CD4-positive, alpha-beta T cell treated with Interleukin-4 for 1 hour (primary cell): ENCODE measurements around the gene LRRC10B.

Source experiments
- DNase-seq, 2 donors: peaks; one replicate each; pipeline ENCODE4 v3.0.0-alpha.2; 2020 to 2022

LRRC10B gene

DNA sequence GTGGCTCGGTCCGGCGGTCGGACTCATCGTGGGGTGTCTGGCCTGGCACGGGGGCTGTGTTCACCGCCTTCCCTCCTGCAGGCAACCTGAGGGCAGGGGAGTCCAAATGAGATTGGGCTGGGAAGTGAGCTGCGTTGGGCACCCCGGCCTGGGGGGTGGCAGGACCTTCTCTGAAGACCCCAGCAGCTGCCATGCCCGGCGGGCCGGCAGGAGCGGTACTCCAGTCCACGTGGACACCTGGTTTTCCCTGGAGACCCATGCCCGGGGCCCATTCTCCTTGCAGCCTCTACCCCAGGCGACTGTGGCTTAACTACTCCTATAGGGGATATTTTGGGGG is 24.5 kb downstream of the LRRC10B start:
- no peak for DNase-seq

DNA sequence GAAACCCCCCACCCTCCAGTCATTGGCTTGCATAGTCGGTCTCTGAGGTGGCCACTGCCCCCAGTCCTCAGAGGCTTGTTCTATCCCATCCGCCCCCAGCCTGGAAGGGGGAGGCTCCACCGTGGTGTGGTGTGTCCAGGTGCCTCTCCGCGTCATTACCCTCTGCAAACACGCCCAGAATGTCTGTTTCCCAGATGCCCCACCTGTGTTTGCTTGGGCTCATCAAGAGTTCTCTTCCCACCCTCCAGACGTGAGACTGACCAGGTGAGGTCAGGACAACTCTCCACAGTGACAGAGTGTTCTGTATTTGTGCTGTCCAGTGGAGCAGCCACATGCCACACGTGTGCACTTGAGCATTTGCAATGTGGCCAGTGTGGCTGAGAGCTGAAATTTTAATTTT is 24.9 kb downstream of the LRRC10B start:
- no peak for DNase-seq

DNA sequence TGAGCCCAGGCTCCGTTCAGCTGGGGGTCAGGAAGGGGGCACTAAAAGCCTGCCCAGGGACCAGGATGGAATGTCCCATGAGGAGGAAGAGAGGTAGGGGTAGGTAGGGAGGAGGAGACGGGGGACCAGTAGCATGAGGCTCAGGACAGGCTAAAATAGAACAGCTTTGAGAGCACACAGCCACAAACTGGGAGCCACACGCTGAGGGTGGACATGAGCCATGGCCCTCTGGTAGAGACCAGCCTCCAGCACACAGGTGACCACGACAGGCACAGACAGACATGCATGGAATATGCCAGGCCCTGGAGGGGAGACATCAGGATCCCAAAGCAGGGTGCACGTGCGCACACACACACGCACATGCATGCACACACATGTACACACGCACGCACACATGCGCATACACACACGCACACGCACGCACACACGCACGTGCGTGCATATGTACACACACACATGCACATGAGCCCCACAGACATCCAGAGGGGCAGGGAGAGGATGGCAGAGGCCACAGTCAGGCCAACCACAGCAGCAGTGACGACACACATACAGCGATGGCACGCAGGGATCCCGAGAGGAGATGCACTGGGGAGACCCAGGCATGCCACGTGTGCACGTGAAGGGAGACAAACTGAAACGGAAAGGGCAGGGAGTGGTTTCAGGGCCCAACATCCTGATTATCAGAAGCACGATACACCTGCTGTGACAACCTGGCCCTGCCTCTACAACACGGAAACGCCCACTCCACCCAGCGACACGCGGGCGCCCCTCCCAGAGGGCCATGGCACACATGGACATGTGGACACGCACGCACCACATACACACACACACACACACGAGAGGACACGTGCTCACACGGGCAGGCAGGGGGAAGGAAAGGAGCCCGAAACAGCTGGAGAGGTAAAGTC is 25.7 kb downstream of the LRRC10B start:
- no peak for DNase-seq

DNA sequence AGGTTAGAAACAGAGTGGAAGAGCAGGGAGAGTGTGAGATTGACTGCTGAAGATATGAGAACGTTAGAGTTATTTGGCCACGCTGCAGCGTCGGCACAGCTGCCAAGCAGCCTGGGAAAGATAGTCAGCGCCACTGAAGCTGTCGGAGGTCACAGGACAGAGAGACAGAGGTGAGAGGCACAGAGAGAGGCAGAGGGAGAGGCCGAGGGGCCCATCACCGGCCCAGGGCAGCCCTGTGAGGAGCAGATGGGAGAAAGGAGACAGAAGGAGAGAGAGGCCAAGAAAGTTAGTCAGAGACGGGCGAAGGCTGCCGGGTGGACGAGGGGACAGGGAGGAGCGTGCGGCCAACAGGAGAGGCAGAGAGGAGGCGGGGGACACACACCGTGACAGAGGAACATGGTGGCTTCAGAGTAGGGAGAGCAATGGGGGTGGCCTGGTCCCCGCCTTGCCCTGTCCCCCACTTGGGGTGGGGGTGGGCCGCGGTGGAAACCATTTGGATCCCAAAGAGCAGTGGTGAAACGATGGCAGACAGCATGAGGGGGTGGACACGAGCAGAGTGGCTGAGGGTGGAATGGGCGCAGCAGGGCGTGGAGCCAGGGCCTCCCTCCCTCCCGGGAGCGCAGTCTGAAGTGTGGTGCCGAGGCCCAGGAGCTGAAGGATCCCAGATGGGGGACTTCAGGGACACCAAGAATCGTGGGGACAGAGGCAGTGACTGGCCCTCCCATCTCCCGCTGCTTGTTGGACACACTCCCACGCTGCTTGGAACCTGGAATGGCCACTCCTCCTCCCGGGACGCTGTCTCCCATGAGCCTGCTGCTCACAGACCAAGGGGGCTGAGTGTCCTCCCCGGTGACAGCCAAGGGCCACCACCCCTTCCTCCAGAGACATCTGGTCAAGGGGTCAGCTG is 26.6 kb downstream of the LRRC10B start:
- DNase-seq, result no peak

DNA sequence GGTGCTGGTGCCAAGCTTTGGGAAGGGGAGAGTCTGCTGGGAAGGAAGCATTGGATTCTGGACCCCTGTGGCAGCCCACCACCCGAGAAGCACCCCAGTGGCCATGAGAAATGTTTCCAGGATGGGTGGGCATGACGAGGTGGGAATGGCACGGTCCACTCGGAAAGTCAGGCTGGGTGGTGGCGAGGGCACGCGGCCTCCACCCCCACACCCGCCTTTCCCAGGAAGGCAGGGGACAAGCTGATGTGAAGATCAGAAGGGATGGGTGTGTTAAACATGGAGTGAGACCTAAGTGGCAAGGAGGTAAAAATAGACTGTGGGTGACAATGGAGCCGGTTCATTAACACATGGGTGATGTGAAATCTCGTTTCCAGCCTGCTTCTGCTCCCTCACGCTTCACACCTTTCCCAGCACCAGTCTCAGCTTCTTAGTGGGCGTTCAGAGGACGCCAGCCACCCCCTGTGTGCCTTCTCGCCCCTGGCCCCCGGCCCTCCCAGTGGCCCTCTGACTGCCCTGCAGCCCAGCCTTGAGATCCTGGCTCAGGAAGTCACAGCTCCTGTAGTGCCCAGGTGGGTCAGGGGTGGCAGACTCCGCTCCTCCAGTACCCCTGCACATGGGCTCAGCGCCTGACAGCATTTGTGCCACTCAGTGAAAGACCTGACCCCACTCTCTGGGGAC is 27.6 kb downstream of the LRRC10B start:
- DNase-seq, result no peak

DNA sequence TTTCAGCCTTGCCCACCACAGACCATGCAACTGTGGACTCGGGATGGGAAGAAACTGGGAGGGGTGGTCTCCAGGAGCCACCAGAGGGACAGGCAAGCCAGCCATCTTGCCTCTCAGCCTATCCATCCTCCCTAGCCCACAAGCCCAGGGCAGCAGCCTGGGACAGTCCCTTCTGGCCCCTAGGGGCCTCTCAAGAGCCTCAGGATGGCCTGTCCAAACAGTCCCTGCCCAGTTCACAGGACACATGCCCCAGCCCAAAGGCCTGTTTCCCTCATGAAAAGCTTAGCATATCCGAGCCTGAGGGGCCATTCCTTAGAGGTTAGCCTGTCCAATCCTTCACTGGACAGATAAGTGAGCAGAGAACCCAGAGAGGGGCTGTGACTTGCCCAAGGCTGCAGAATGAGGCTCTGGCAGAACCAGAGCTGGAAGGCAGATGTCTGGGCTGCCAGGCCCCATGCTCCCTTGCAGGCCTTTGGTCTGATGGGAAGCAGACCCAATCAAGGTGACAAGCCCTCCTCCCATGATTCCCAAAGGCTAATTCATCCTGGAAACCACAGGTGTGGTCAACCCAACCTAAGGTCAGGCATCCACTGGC is 28.2 kb downstream of the LRRC10B start:
- DNase-seq, result no peak

DNA sequence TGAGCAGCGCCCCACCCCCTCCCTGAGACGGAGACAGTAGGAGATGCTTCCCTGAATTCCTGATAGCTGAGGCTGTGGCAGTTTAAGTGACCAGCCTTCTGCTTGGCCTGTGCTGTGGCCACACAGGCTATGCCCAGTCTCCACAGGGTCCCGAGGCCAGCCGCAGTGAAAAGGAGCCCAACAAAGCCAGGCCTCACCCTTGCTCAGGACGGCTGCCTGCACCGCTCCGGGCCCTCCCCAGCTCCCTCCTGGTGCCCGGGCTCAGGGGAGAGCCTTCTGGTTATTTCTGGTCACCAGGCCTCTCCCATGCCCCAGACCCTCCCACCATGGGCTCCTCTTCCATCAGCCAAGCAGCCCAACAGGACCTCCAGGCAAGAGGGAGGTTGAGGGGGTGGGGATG is 28.8 kb downstream of the LRRC10B start:
- DNase-seq, result no peak

DNA sequence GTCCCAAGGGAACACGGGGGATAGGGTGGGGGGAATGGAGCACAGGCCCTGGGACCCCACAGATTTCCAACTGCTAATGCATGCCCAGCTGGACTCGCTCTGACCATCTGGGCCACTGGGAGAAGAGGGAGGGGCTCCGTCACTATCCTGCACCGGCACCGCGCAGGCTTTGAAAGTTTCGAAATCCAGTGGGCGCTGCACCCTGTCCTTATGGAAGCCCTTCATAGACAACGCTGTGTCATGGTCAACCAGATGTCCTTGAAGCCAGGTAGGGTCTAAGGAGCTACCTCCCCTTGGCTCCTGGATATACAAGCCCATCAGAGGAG is 30.1 kb downstream of the LRRC10B start:
- DNase-seq, result no peak

DNA sequence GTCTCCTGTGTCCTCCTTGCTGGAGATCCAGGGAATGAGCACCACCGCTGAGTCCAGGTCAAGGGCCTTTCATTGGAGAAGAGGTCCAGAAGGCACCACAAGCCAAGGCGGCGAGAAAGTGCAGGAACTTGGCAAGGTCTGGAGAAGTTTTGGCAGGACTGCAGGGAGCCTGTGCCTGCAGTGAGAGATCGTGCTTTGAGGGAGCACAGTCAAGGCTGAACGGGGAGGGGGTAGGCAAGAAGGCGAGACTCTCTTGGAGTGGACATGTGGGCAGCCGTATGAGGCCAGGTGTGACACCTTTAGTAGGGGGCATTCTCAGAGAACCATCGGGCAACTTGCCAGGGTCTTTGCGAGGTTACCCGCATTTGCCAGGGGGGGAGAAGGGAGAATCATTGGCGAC is 30.5 kb downstream of the LRRC10B start:
- DNase-seq, result no peak

DNA sequence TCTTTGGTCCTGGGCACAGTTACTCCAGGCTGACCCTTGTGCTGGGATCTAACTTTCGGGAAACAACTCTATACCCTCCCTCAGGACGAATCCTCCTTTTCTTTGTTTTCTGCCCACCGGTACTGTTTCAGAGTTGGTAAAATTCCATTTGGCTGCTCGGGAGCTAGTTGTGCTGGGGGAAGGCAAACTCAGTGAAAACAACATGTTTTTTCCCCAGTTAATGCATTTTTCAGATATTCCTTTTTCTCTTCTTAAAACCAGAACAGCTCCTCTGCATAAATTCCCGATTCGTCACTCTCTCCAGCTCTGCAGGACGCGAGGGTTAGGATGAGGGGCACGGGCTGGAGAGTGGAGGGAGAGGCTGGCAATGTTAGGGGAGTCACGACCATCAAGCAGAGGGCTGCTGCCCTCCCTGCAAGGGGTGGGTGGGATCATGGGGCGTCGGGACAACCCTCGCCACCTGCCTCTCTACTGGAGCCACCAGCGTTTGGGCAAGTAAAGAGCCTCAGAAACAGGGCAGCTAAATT is 31.3 kb downstream of the LRRC10B start:
- DNase-seq, result no peak

DNA sequence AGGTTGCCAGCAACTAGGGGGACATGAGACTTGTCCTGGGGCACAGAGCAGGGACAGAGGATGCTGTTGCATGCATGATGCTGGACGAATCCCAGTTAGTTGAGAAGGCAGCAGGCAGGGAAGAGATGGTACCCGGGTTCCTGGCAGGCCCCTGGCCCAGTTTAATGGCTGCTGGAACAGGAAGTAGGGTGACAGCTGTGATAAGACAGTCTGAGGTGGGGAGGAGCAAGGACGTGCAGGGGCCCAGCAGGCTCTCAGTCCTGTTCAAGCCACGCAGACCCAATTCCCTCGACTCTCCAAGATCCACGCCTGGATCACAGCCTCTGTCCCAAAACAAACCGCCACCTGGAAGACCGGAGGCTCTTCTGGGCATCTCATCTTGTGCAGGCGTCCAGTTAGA is 32.0 kb downstream of the LRRC10B start:
- DNase-seq, result no peak

DNA sequence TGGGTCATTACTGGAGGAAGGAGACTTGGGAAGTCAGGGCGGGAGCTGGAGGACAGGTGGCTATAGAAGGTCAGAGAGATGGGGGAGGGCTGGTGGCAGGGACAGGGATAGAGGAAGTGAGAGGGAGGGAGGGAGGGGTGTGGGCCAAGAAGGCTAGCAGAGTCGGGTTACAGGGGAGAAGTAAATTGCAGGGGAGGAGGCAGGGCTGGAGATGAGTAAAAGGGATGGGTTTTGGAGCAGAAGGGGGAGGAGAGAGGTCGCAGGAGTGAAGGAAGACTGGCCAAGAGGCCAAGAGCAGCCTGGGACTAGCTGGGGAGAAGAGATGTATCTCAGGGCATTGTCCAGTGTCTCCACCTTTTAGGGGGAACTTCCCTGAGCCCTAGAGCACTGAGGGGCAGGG is 33.0 kb downstream of the LRRC10B start:
- DNase-seq, result no peak

DNA sequence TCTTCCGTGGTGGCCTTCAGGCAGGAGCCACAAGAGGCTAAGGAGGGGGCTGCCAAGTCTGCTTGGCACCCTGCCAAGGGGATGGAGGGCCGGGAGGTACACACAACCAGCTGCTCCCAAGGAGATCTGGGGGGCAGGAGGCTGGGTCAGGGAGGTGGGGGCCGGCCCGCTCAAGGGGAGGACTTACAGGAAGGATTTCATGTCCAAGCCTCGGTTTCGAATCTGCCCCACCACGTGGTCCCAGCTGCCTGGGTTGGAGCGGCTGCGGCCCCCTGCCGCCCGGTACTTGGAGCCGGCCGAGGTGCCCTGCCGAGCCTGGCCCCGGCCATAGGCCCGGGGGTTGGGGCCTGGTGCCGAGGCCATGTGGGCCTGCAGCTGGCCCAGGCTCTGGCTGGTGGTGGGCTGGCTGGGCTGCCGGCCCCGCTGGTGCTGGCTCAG is 33.5 kb downstream of the LRRC10B start:
- no peak for DNase-seq

DNA sequence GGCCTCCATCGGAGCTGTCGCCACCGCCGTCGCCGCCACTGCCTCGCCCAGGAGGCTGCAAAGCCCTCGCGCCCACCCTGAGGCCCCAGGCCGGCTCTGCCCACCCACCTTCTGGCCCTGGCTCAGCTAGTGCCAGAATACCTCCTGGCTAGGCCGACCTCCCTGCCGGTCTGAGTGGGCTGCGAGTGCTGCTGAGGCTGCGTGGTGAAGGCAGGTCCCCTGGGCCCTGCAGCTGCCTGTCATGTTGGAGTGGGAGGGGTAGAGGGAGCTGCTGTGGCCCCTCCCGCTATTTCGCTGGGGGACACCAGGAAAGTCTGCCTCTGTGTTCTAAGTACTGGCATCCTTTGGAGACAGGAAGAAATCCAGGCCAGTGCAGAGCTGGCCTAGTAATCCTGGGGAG is 34.2 kb downstream of the LRRC10B start:
- DNase-seq, result no peak

DNA sequence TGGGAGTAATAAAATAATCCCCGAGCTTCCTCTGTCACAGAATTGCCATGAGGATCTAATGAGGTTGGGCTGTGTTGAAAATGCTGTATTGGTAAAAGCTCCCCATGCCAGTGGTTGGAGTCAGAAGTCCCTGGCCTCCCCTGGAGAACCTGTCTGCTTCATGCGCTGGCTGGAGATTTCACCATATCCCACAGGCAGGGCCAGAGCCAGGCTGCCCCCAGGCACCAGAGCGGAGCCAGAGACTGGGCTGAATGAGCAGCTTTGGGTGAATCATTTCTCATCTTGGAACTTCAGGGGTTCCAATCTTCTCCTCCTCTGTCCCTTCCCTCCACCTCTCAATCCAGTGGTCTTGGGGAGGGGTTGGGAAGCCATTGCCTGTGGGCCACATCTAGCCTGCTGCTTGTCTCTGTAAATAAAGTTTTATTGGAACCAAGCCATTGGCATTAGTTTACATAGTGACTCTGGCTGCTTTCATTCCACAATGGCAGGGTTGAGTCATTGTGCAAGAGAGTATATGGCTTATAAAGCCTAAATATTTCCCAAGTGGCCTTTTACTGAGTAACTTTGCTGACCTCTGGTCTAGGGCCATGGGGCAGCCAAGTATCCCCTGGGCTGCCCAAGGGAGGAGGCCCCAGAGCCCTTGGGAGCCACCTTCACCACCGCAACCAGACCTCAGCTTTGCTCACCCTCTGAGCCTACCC is 35.2 kb downstream of the LRRC10B start:
- no peak for DNase-seq

DNA sequence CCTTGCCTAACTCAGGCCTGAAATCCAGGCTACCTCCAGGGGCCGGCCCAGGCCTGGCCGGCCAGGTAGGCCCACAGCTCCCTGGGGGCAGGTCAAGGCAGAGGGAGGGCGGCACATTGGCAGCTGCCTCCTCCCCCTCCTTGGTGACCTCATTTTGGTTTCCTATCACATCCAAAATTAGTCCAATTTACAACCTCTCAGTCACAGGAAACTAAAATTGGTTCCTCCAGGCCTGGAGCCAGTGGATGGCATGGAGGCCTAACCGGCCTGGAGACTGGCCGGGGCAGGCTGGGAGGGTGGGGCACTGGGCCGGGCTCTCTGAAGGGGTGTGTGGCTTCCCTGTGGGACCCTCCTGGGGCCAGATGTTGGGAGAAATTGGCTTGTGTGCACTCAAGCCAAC is 35.9 kb downstream of the LRRC10B start:
- DNase-seq, result no peak

DNA sequence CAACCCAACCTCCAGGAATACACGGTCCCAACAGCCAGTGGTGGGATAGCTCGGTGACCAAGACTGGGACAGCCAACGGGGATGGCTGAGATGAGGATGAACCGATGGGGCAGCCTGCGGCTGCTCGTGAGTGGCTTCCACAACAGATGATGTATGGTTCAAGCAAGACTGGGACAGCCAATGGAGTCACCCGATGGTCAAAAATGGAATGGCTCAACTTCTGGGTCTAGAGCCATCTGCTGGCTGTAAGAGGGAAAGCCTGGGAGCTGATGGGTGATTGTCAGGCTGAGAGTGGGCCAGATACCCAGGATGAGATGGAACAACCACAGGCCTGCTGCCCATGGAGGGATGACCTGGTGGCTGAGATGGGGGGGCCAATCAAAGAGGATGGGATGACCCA is 36.8 kb downstream of the LRRC10B start:
- DNase-seq, result no peak

DNA sequence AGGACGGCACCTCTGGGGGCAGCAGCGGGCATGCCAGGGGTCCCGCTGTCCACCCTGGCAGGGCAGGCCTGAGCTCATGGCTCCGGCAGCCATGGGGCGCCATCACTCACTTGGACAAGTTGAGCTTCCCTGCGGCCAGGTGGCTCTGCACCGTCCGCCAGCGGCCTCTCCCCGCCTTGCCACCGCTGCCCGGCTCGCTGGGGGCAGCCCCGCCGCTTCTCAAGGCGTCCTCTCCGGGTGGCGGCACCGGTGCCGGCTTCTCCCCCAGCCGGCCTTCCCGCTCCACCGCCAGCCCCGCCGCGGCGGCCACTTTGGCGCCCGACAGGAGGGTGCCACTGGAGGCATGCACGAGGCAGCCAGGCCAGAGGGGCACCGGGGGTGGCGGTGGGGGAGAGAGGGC is 37.4 kb downstream of the LRRC10B start:
- DNase-seq, result no peak

DNA sequence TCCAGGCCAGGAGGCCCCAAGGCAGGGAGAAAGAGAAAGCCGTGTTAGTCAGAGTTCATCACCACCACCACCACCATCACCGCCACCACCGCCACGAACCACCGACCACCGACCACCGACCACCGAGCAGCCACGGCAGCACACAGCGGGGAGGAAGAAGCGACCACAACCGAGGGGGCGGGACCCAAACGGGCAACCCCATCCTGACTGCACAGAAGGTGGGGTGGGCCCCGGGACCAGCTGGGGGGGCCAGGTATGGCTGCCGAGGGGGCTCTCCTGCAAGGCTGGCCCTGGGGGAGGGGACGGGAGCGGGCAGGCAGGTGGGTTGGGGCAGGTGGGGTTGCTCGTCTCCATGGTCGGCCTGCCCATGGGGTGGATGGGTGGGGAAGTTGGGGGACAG is 38.1 kb downstream of the LRRC10B start:
- no peak for DNase-seq

DNA sequence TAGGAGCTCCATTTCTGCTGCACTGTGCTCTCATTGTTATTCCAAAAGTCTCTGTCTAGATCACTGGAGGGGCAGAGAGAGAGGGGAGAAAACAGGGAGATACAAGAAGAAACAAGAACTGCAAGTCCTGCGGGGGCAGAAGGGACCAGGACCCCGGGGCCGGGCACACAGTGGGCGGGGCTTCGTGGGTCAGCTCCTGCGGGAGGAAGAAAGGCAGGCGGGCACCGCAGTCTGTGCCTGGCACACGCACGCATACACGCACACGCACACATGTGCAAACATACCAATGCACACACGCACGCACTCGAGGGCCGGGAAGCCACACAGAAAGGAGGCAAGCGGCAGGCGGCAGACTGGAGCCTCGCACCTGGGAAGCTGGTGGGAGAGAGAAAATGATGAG is 38.7 kb downstream of the LRRC10B start:
- no peak for DNase-seq

DNA sequence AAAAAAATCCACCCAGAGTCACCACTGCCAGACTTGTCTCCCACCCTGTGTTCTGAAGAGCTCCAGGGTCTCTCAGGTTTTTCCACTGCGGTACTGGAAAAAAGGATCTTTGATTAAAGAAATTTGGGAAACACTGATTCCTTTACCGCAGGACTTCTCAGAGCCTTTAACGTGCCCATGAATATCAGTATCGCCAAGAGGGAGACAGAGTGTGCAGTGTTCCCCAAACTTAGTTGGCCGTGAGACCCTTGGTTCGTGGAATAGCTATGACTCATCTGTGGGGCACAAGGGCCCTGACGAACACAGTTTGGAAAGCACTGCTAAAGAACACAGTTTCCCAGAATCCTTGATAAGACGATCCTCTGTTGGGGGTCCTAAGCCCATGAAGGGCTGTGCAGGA is 40.6 kb downstream of the LRRC10B start:
- DNase-seq, result no peak
